Cortex of kidney (tissue), 1 donor: ENCODE measurements around the gene WDFY4.

Experiments used
- DNase-seq: peaks from one replicate; lab custom pipeline; 2025; lab: John Stamatoyannopoulos, UW

The WDFY4 gene

GRCh38 chr10:48881937-48882336, 197.3 kb downstream of the WDFY4 start:
- no peak for DNase-seq

GRCh38 chr10:48882881-48883280, 198.2 kb downstream of the WDFY4 start:
- DNase-seq, result no peak

GRCh38 chr10:48883701-48884100, 199.0 kb downstream of the WDFY4 start:
- DNase-seq, result no peak

GRCh38 chr10:48884179-48885045, 199.7 kb downstream of the WDFY4 start:
- DNase-seq, result no peak

GRCh38 chr10:48885376-48885775, 200.7 kb downstream of the WDFY4 start:
- no peak for DNase-seq

GRCh38 chr10:48887982-48888381, 203.3 kb downstream of the WDFY4 start:
- no peak for DNase-seq

GRCh38 chr10:48890888-48891850, 206.5 kb downstream of the WDFY4 start:
- DNase-seq, result no peak

GRCh38 chr10:48894911-48895802, 210.5 kb downstream of the WDFY4 start:
- no peak for DNase-seq

GRCh38 chr10:48895803-48896195, 211.1 kb downstream of the WDFY4 start:
- no peak for DNase-seq

GRCh38 chr10:48896756-48897440, 212.2 kb downstream of the WDFY4 start:
- DNase-seq, result no peak

GRCh38 chr10:48897441-48897790, 212.7 kb downstream of the WDFY4 start:
- DNase-seq, result no peak

GRCh38 chr10:48898426-48898825, 213.8 kb downstream of the WDFY4 start:
- no peak for DNase-seq

GRCh38 chr10:48899781-48900180, 215.1 kb downstream of the WDFY4 start:
- DNase-seq, result no peak

- no peak for DNase-seq
These were observed 215.7 kb downstream of the WDFY4 start for GRCh38 chr10:48900371-48900801.

- DNase-seq, result no peak
These were observed 216.6 kb downstream of the WDFY4 start for GRCh38 chr10:48901319-48901718.

- no peak for DNase-seq
These were observed 217.4 kb downstream of the WDFY4 start for GRCh38 chr10:48902096-48902495.

- DNase-seq, result no peak
These were observed 218.5 kb downstream of the WDFY4 start for GRCh38 chr10:48903151-48903550.

GRCh38 chr10:48904861-48905260, 220.2 kb downstream of the WDFY4 start:
- DNase-seq, result no peak

GRCh38 chr10:48905311-48905710, 220.6 kb downstream of the WDFY4 start:
- DNase-seq, result no peak

- no peak for DNase-seq
These were observed 222.2 kb downstream of the WDFY4 start for GRCh38 chr10:48906841-48907240.

GRCh38 chr10:48907730-48908129, 223.1 kb downstream of the WDFY4 start:
- no peak for DNase-seq
